Calu3 (cell line): ENCODE measurements around the gene ADD3. TPM values are rescaled to one million over a fixed set of nuclear protein-coding genes. Genes with fewer than 3 reads are reported as not detected.
"Not testable (repeated sequence)": the region's sequence is repeated elsewhere in the genome, so short reads cannot be mapped to it uniquely, and the experiment has no call there.

Experiments used
- BruUV-seq: library from RNA; stranded (reverse); fragments of 400-500 nt; replicated peaks from 2 replicates; lab custom pipeline; 2021; lab: Mats Ljungman, UMichigan
- CTCF ChIA-PET: fragments of 300-600 bp; sonication (Branson Sonifier 250); formaldehyde crosslinking; loops from one replicate; lab custom pipeline; 2022; ENCODE audit warnings: antibody characterized with exemption; lab: Charles Lee
- DNase-seq: peaks from one replicate; pipeline ENCODE4 v3.0.0; 2022
- H3K27ac Mint-ChIP-seq: one replicate; pipeline ENCODE4 v1.8.0; 2022; ENCODE audit warnings: mixed read lengths; ENCODE audit not compliant: unreplicated experiment
- H3K27me3 Mint-ChIP-seq: one replicate; pipeline ENCODE4 v1.8.0; 2022; ENCODE audit warnings: mixed read lengths; ENCODE audit not compliant: unreplicated experiment
- H3K36me3 Mint-ChIP-seq: one replicate; pipeline ENCODE4 v1.8.0; 2022; ENCODE audit warnings: mild to moderate bottlenecking, moderate library complexity, mixed read lengths; ENCODE audit not compliant: insufficient read depth, unreplicated experiment
- H3K4me1 Mint-ChIP-seq: one replicate; pipeline ENCODE4 v1.8.0; 2022; ENCODE audit warnings: mild to moderate bottlenecking, low read depth, mixed read lengths; ENCODE audit not compliant: unreplicated experiment
- H3K4me3 Mint-ChIP-seq: one replicate; pipeline ENCODE4 v1.8.0; 2022; ENCODE audit warnings: mild to moderate bottlenecking, low read depth, moderate library complexity, mixed read lengths; ENCODE audit not compliant: unreplicated experiment
- H3K9me3 Mint-ChIP-seq: one replicate; pipeline ENCODE4 v1.8.0; 2022; ENCODE audit warnings: low read depth, mixed read lengths; ENCODE audit not compliant: unreplicated experiment
- CTCF ChIP-seq: fragments of 200-600 bp; IDR thresholded peaks from one replicate; pipeline ENCODE4 v1.8.0; 2022; ENCODE audit warnings: antibody characterized with exemption; ENCODE audit not compliant: unreplicated experiment
- intact Hi-C: fragments of 100-400 bp; cut with micrococcal nuclease; formaldehyde crosslinking; loops from one replicate; pipeline ENCODE4 v1.10.0; 2022; ENCODE audit not compliant: unreplicated experiment
- total RNA-seq: library from RNA; stranded (reverse); gene quantifications from 2 replicates; pipeline ENCODE4 v1.2.3, GENCODE V29; 2022

The ADD3 gene
- total RNA-seq, 1 experiment from 2014 or later = 64.4 TPM

DNA sequence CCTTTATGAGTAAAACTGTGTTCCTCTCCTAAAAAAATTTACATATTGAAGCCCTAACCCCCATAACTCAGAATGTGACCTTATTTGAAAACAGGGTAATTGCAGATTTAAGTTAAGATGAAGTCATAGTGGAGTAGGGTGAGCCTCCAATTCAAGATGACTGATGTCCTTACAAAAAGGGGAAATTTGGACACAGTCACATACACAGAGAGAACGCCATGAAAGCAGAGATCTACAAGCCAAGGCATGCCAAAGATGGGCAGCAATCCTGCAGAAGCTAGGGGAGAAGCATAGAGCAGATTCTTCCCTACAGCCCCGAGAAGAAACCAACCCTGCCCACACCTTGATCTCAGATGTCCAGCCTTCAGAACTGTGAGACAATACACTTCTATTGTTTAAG, 23.8 kb upstream of the ADD3 start:
- no peaks in the 10 kb centered on the region for H3K4me1 Mint-ChIP-seq

GRCh38 chr10:109985768-109986167, 22.0 kb upstream of the ADD3 start:
- not testable (repeated sequence) for DNase-seq

More for the DNA sequence above, 23.8 kb upstream of the ADD3 start:
- no peaks in the 10 kb centered on the region for H3K27me3 Mint-ChIP-seq
- no peak overlapping the region for H3K27ac Mint-ChIP-seq
- H3K36me3 Mint-ChIP-seq = no peaks in the 10 kb centered on the region
- H3K4me3 Mint-ChIP-seq = no peak overlapping the region
- BruUV-seq = no TSS peak
- DNase-seq = no peak
- H3K9me3 Mint-ChIP-seq = peaks cover 6% of the 10 kb centered on the region
- TF ChIP-seq CTCF = no peak
- intact Hi-C loops = no loop called here
- CTCF ChIA-PET = no interaction called here

DNA sequence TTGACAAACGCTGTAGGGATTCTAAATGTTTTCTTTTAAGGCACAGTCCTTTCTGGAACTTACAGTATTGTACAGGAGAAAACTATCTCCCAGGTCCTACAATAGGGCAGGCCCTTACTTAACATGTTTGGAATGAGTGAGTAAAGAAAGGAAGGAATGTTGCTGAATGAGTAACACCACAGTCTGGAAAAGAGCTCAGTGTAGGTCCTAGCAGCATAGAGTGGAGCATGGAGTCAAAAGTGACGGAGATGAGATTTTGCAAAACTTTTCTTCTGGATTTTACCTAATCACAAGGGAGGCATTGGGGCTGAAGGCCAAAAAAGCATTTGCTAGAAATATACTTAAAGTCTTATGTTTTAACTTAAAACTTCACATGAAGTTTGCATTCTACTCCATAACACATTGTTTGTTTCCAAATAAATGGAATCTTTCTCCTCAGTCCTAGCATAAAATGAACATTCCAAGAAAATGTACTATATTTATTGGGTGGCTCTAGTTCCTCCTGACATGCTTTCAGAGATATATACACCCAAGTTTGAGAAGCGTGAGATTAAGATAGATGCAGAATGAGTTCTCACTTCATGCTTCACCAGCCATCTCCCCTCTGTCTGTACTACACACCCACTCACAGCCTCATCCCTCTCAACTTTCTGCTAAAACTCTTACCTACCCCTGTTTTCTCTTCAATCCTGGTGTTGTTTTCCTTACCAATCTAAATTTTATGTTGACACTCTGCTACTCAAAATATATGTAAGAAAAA, 20.2 kb upstream of the ADD3 start:
- no peak overlapping the region for H3K27ac Mint-ChIP-seq
- peaks cover 6% of the 10 kb centered on the region for H3K9me3 Mint-ChIP-seq
- CTCF ChIA-PET = interaction anchor here (1.2 kb wide), 1 partner anchor 8 kb away, joined by 3 read pairs; no protein-coding TSS in a partner anchor
- no peak for DNase-seq
- H3K36me3 Mint-ChIP-seq = no peaks in the 10 kb centered on the region
- H3K4me3 Mint-ChIP-seq = no peak overlapping the region
- H3K27me3 Mint-ChIP-seq = no peaks in the 10 kb centered on the region
- no peak for TF ChIP-seq CTCF
- no TSS peak for BruUV-seq
- no peaks in the 10 kb centered on the region for H3K4me1 Mint-ChIP-seq
- intact Hi-C loops = no loop called here

More at GRCh38 chr10:109985768-109986167, 22.0 kb upstream of the ADD3 start:
- H3K4me3 Mint-ChIP-seq, H3K27me3 Mint-ChIP-seq, H3K4me1 Mint-ChIP-seq, intact Hi-C loops, H3K36me3 Mint-ChIP-seq, CTCF ChIA-PET, H3K27ac Mint-ChIP-seq, BruUV-seq, H3K9me3 Mint-ChIP-seq: not testable (repeated sequence)

GRCh38 chr10:109988212-109988596, 19.6 kb upstream of the ADD3 start:
- no peaks in the 10 kb centered on the region for H3K27me3 Mint-ChIP-seq
- CTCF ChIA-PET = interaction anchor here (1.2 kb wide), 1 partner anchor 9 kb away, joined by 3 read pairs; no protein-coding TSS in a partner anchor
- H3K4me1 Mint-ChIP-seq = no peaks in the 10 kb centered on the region
- intact Hi-C loops = no loop called here
- H3K36me3 Mint-ChIP-seq = no peaks in the 10 kb centered on the region
- BruUV-seq = no TSS peak
- peaks cover 6% of the 10 kb centered on the region for H3K9me3 Mint-ChIP-seq
- TF ChIP-seq CTCF = no peak
- H3K27ac Mint-ChIP-seq = no peak overlapping the region
- DNase-seq = no peak
- no peak overlapping the region for H3K4me3 Mint-ChIP-seq

- Mint-ChIP-seq H3K9me3 (peaks cover 6% of the 10 kb centered on the region), H3K27me3 (no peaks in the 10 kb centered on the region), H3K4me1 (peaks cover 17% of the 10 kb centered on the region), H3K36me3 (no peaks in the 10 kb centered on the region), H3K27ac (no peak overlapping the region), H3K4me3 (no peak overlapping the region)
- TF ChIP-seq CTCF = no peak
- CTCF ChIA-PET = no interaction called here
- BruUV-seq = no TSS peak
- intact Hi-C loops = no loop called here
- no peak for DNase-seq
Measured at GRCh38 chr10:109991266-109991855, 16.4 kb upstream of the ADD3 start.
